Spinal cord (tissue), 10 donors: ENCODE results near the gene CYP11A1. TPM values are rescaled to one million over a fixed set of nuclear protein-coding genes. Genes with fewer than 3 reads are reported as not detected.

Experiments used
- DNase-seq, 6 donors: peaks; one replicate each; pipeline versions ENCODE4 v3.0.0 to v3.0.0-alpha.2; 2013 to 2015; ENCODE audit warnings: low spot score in 6 of 6, low read depth in 4 of 6
- H3K27ac ChIP-seq: one replicate; pipeline ENCODE4 v1.5.1; 2013; ENCODE audit warnings: low read depth, low read length, control low read depth
- H3K27me3 ChIP-seq: one replicate; pipeline ENCODE4 v1.6.1; 2013; ENCODE audit warnings: low read length; ENCODE audit not compliant: control insufficient read depth, insufficient read depth
- H3K36me3 ChIP-seq: one replicate; pipeline ENCODE4 v1.6.1; 2013; ENCODE audit warnings: low read length; ENCODE audit not compliant: control insufficient read depth, insufficient read depth
- H3K4me1 ChIP-seq: one replicate; pipeline ENCODE4 v1.6.1; 2013; ENCODE audit warnings: low read length; ENCODE audit not compliant: control insufficient read depth, insufficient read depth
- H3K4me3 ChIP-seq: one replicate; pipeline ENCODE4 v1.5.1; 2013; ENCODE audit warnings: low read depth, low read length, control low read depth
- H3K9me3 ChIP-seq: one replicate; pipeline ENCODE4 v1.6.1; 2013; ENCODE audit warnings: low read length; ENCODE audit not compliant: control insufficient read depth, insufficient read depth
- WGBS: methylation state at CpG from one replicate; pipeline ENCODE4 v1.1.5; 2013; ENCODE audit warnings: missing lambda C conversion rate; ENCODE audit not compliant: insufficient coverage; 5-methylcytosine and 5-hydroxymethylcytosine counted together
- polyA plus RNA-seq, 2 donors: library from polyadenylated mRNA; unstranded; fragments of 120-200 nt; gene quantifications; one replicate each; pipeline ENCODE4 v1.2.1, GENCODE V29; 2013; ENCODE audit not compliant: insufficient read length in 2 of 2
- total RNA-seq, 2 donors: library from RNA; depleted of rRNA in 1 of 2; stranded (reverse); fragments of 120-200 nt in 1 of 2; fragments of >200 nt in 1 of 2; gene quantifications; one replicate each; pipeline versions ENCODE4 v1.2.3 to v1.2.4, GENCODE V29; 2013 to 2014
- donor health status: healthy.

CYP11A1 gene
- total and polyA plus RNA-seq, 4 donors: 0.89 to 2.1 (median 1.8) TPM

DNA sequence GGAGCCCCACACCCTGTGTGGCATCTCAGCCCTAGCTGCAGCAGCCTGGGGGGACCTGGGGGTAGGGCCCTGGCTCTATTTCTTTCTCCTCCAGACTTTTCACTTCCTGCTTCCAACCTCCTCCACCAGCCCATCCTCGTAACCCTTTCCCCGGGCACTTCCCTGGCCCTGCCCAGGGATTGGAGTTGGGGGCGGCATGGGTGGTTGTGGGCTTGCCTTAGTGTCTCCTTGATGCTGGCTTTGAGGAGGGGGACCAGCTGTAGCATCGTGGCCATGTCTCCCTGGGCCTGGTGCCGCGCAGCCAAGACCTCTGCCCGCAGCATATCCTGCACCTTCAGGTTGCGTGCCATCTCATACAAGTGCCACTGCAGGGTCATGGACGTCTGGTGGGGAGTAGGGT lies 28.1 kb downstream of the CYP11A1 start:
- no peak overlapping the region for H3K4me3 ChIP-seq
- H3K27ac ChIP-seq: no peak overlapping the region
- H3K36me3 ChIP-seq: no peaks in the 10 kb centered on the region
- no peaks in the 10 kb centered on the region for H3K4me1 ChIP-seq
- no peaks in the 10 kb centered on the region for H3K9me3 ChIP-seq
- no peaks in the 10 kb centered on the region for H3K27me3 ChIP-seq
- DNase-seq: no peak
- 100% methylated on average over 4 of the region's 9 CpGs for WGBS

GRCh38 chr15:74338676-74339075 lies 28.8 kb downstream of the CYP11A1 start:
- no peaks in the 10 kb centered on the region for H3K4me1 ChIP-seq
- DNase-seq: no peak
- 91% methylated on average over 5 of the region's 5 CpGs for WGBS

DNA sequence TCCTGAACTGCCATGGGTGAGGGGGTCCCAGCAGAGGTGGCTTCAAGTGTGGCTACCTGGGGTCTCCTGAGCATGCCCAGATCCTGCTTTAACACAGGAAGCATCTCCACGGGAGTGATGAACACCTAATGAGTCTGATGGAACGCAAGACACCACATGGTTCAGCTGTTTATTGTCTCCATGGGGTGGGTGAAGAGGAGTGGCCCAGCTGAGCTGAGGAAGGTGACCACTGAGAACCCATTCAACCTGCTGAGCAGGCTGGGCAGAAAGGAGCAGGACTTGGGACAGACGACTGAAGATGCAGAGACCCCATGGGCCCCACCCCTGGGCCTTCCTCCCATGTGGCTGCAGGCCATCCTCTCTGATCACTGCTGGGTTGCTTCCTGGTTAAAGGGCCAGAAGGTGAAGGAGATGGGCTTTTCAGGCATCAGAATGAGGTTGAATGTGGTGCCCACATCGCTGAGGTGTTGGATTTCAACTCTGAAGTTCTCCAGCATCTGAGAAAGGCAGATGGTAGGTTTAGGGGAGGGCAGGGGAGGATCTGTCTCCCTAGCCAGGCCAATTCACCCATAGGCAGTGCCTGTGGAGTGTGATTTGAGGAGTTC lies 29.7 kb downstream of the CYP11A1 start:
- Histone ChIP-seq H3K9me3 (no peaks in the 10 kb centered on the region), H3K27me3 (no peaks in the 10 kb centered on the region), H3K4me1 (no peaks in the 10 kb centered on the region), H3K36me3 (no peaks in the 10 kb centered on the region), H3K27ac (no peak overlapping the region), H3K4me3 (no peak overlapping the region)
- no peak for DNase-seq
- 80% methylated on average over 4 of the region's 4 CpGs for WGBS

More at GRCh38 chr15:74338676-74339075, 28.8 kb downstream of the CYP11A1 start:
- no peak overlapping the region for H3K27ac ChIP-seq
- H3K4me3 ChIP-seq: no peak overlapping the region
- no peaks in the 10 kb centered on the region for H3K9me3 ChIP-seq
- H3K27me3 ChIP-seq: no peaks in the 10 kb centered on the region
- no peaks in the 10 kb centered on the region for H3K36me3 ChIP-seq

GRCh38 chr15:74337146-74337545 lies 30.3 kb downstream of the CYP11A1 start:
- no peaks in the 10 kb centered on the region for H3K4me1 ChIP-seq
- H3K27me3 ChIP-seq: no peaks in the 10 kb centered on the region
- 83% methylated on average over 5 of the region's 5 CpGs for WGBS
- no peak overlapping the region for H3K27ac ChIP-seq
- H3K9me3 ChIP-seq: no peaks in the 10 kb centered on the region
- no peak for DNase-seq
- no peaks in the 10 kb centered on the region for H3K36me3 ChIP-seq
- H3K4me3 ChIP-seq: no peak overlapping the region

GRCh38 chr15:74336061-74337005 lies 31.1 kb downstream of the CYP11A1 start:
- 87% methylated on average over 5 of the region's 9 CpGs for WGBS
- Histone ChIP-seq H3K4me3 (no peak overlapping the region), H3K27me3 (no peaks in the 10 kb centered on the region), H3K4me1 (no peaks in the 10 kb centered on the region), H3K9me3 (no peaks in the 10 kb centered on the region), H3K36me3 (no peaks in the 10 kb centered on the region), H3K27ac (no peak overlapping the region)
- DNase-seq: no peak

- Histone ChIP-seq H3K4me1 (no peaks in the 10 kb centered on the region), H3K27ac (no peak overlapping the region), H3K9me3 (no peaks in the 10 kb centered on the region), H3K4me3 (no peak overlapping the region), H3K27me3 (no peaks in the 10 kb centered on the region), H3K36me3 (no peaks in the 10 kb centered on the region)
- DNase-seq: no peak
- WGBS: 84% methylated on average over 8 of the region's 8 CpGs
Measured at GRCh38 chr15:74335396-74335795, 32.0 kb downstream of the CYP11A1 start.

- Histone ChIP-seq H3K36me3 (no peaks in the 10 kb centered on the region), H3K27ac (no peak overlapping the region), H3K4me3 (no peak overlapping the region), H3K4me1 (no peaks in the 10 kb centered on the region), H3K27me3 (no peaks in the 10 kb centered on the region), H3K9me3 (no peaks in the 10 kb centered on the region)
- 100% methylated on average over 1 of the region's 1 CpG for WGBS
- DNase-seq: no peak
Measured at GRCh38 chr15:74334127-74334526, 33.3 kb downstream of the CYP11A1 start.

- Histone ChIP-seq H3K4me3 (no peak overlapping the region), H3K27me3 (no peaks in the 10 kb centered on the region), H3K27ac (no peak overlapping the region), H3K9me3 (no peaks in the 10 kb centered on the region), H3K36me3 (no peaks in the 10 kb centered on the region), H3K4me1 (peaks cover 2% of the 10 kb centered on the region)
- no peak for DNase-seq
- WGBS: 89% methylated on average over 5 of the region's 5 CpGs
Measured at GRCh38 chr15:74333662-74334061, 33.8 kb downstream of the CYP11A1 start.

DNA sequence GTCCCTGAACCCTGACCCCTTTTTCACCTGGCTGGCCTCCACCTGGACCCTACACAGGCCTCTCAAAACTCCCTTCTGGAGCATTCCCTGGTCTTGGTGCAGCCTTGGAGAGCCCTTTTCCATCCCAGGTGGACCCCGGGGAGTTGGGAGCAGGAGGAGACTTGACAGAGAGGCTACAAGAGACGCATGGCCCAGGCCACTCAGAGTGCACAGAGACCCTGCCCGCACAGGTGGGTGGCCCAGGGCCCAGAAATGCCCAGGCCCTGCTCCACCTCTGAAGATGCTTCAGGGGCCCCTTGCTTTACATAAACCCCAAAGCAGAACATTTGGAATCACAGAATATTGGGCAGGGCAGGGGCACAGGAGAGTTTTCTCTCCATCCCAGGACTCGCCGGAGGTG lies 34.4 kb downstream of the CYP11A1 start:
- Histone ChIP-seq H3K4me1 (peaks cover 8% of the 10 kb centered on the region), H3K9me3 (no peaks in the 10 kb centered on the region), H3K27me3 (no peaks in the 10 kb centered on the region), H3K4me3 (no peak overlapping the region), H3K27ac (no peak overlapping the region), H3K36me3 (no peaks in the 10 kb centered on the region)
- DNase-seq: no peak
- 94% methylated on average over 3 of the region's 5 CpGs for WGBS

DNA sequence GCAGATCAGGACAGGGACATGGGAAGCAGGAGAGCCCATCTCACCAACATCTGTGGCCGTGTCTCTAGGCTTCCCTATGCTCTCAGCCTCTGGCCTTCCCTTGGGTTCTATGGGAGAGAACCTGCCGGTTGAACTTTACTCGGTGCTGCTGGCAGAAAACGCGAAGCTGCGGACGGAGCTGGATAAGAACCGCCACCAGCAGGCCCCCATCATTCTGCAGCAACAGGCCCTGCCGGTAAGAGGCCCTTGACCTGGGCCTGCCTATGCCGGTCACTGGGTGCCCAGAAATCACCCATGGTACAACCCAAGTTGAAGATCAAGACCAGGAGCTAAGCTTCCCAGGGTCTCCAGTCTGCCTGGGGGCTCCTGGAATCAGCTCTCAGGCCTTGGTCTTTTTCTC lies 34.8 kb downstream of the CYP11A1 start:
- no peak overlapping the region for H3K4me3 ChIP-seq
- H3K36me3 ChIP-seq: no peaks in the 10 kb centered on the region
- DNase-seq: no peak
- no peaks in the 10 kb centered on the region for H3K9me3 ChIP-seq
- no peaks in the 10 kb centered on the region for H3K27me3 ChIP-seq
- H3K27ac ChIP-seq: no peak overlapping the region
- WGBS: 94% methylated on average over 10 of the region's 10 CpGs
- H3K4me1 ChIP-seq: peaks cover 12% of the 10 kb centered on the region
